Endothelial cell of umbilical vein (primary cell): ENCODE data around the gene HS6ST2. TPM values are rescaled to one million over a fixed set of nuclear protein-coding genes. Genes with fewer than 3 reads are reported as not detected.

Source experiments
- BruUV-seq: library from RNA; stranded (reverse); fragments of 400-500 nt; replicated peaks from 2 replicates; lab custom pipeline; 2021; lab: Mats Ljungman, UMichigan
- CTCF ChIA-PET: fragments of 300-600, 350-600 bp; sonication (Branson Sonifier 250); formaldehyde crosslinking; loops from one replicate; lab custom pipeline; 2021; ENCODE audit warnings: antibody characterized with exemption, inconsistent platforms; lab: Charles Lee
- POLR2A ChIA-PET: fragments of 300-600, 350-600 bp; sonication (Branson Sonifier 250); formaldehyde crosslinking; loops from one replicate; lab custom pipeline; 2021; ENCODE audit warnings: antibody characterized with exemption, inconsistent platforms; lab: Charles Lee
- DNase-seq: peaks from one replicate; pipeline ENCODE4 v3.0.0-alpha.2; 2011; ENCODE audit warnings: low read depth, low spot score
- FAIRE-seq: peaks from 2 replicates; lab custom pipeline; 2011; peaks lifted over from hg19 to GRCh38; lab: Jason Lieb, UNC
- H2AFZ ChIP-seq: 2 replicates; pipeline ENCODE4 v1.6.0; 2012; ENCODE audit warnings: low read depth, low read length, control low read depth, inconsistent platforms
- H3K27ac ChIP-seq: 2 replicates; pipeline ENCODE4 v1.5.1; 2011; ENCODE audit warnings: low read depth, mild to moderate bottlenecking, control low read depth, low read length, moderate library complexity; ENCODE audit not compliant: insufficient read depth
- H3K27me3 ChIP-seq, 2 experiments: 2 replicates each; pipeline versions ENCODE4 v1.6.0 to v1.6.1; 2011; ENCODE audit warnings: low read length in 2 of 2, mixed read lengths in 1 of 2; ENCODE audit not compliant: control insufficient read depth in 2 of 2, insufficient read depth in 2 of 2
- H3K36me3 ChIP-seq, 2 experiments: 2 replicates in 1 of 2; 3 replicates in 1 of 2; pipeline ENCODE4 v1.5.1; 2011; ENCODE audit warnings: low read length in 2 of 2, mild to moderate bottlenecking in 1 of 2, moderate library complexity in 1 of 2; ENCODE audit not compliant: control insufficient read depth in 2 of 2, insufficient read depth in 2 of 2; ENCODE audit errors: extremely low read depth in 1 of 2
- H3K4me1 ChIP-seq: 3 replicates; pipeline ENCODE4 v1.5.1; 2011; ENCODE audit warnings: mild to moderate bottlenecking, low read length; ENCODE audit not compliant: control insufficient read depth, insufficient read depth; ENCODE audit errors: extremely low read depth
- H3K4me2 ChIP-seq: 2 replicates; pipeline ENCODE4 v1.6.1; 2011; ENCODE audit warnings: low read length, control low read depth, mixed read lengths; ENCODE audit not compliant: insufficient read depth
- H3K4me3 ChIP-seq, 3 experiments: fragments of 200-600 bp in 1 of 3; sonication (generic), shearing (Covaris generic) in 1 of 3; replicated peaks in 1 of 3; 2 replicates each; pipeline ENCODE4 v1.5.1; 2011 to 2016; ENCODE audit warnings: control low read depth in 3 of 3, low read length in 3 of 3, mild to moderate bottlenecking in 2 of 3, inconsistent platforms in 1 of 3, low read depth in 1 of 3, moderate library complexity in 1 of 3; ENCODE audit not compliant: insufficient read depth in 1 of 3
- H3K79me2 ChIP-seq: 2 replicates; pipeline ENCODE4 v1.6.0; 2012; ENCODE audit warnings: low read length, inconsistent platforms; ENCODE audit not compliant: control insufficient read depth, insufficient read depth
- H3K9ac ChIP-seq: replicated peaks from 2 replicates; pipeline ENCODE3; 2011; ENCODE audit warnings: low read length, control low read depth; ENCODE audit not compliant: insufficient read depth; ENCODE audit errors: extremely low read depth
- H3K9me1 ChIP-seq: replicated peaks from 3 replicates; pipeline ENCODE4 v1.6.0; 2011; ENCODE audit warnings: mild to moderate bottlenecking, low read length; ENCODE audit not compliant: control insufficient read depth, insufficient read depth; ENCODE audit errors: extremely low read depth
- H3K9me3 ChIP-seq: replicated peaks from 2 replicates; pipeline ENCODE4 v1.5.1; 2012; ENCODE audit warnings: low read length, inconsistent platforms; ENCODE audit not compliant: control insufficient read depth, insufficient read depth
- H4K20me1 ChIP-seq: replicated peaks from 2 replicates; pipeline ENCODE3; 2011; ENCODE audit warnings: mild to moderate bottlenecking, low read length; ENCODE audit not compliant: control insufficient read depth, insufficient read depth; ENCODE audit errors: extremely low read depth
- CTCF ChIP-seq, 2 donors: IDR thresholded peaks; 1 replicate in 1 of 2; 2 replicates in 1 of 2; pipeline ENCODE4 v1.5.1; 2011; ENCODE audit warnings: low read length in 2 of 2, mild to moderate bottlenecking in 2 of 2, moderate library complexity in 2 of 2, control low read depth in 1 of 2, inconsistent platforms in 1 of 2, low read depth in 1 of 2; ENCODE audit not compliant: insufficient read depth in 1 of 2; ENCODE audit errors: extremely low read depth in 1 of 2
- EZH2 ChIP-seq: IDR thresholded peaks from 2 replicates; pipeline ENCODE4 v1.6.1; 2012; ENCODE audit warnings: borderline replicate concordance, low read depth, mild to moderate bottlenecking, moderate library complexity, low read length, inconsistent platforms; ENCODE audit not compliant: severe bottlenecking
- FOS ChIP-seq: IDR thresholded peaks from 2 replicates; pipeline ENCODE4 v1.6.1; 2011; ENCODE audit warnings: mild to moderate bottlenecking, low read length, moderate library complexity, borderline replicate concordance; ENCODE audit not compliant: insufficient read depth
- GATA2 ChIP-seq: IDR thresholded peaks from 2 replicates; pipeline ENCODE4 v1.7.0; 2011; ENCODE audit warnings: low read depth, mild to moderate bottlenecking, moderate library complexity, mixed read lengths, low read length; ENCODE audit not compliant: insufficient read length, insufficient read depth
- JUN ChIP-seq: IDR thresholded peaks from 2 replicates; pipeline ENCODE4 v1.6.1; 2011; ENCODE audit warnings: borderline replicate concordance, low read depth; ENCODE audit not compliant: insufficient read length, insufficient read depth
- MAX ChIP-seq: IDR thresholded peaks from 2 replicates; pipeline ENCODE4 v1.6.1; 2011; ENCODE audit not compliant: insufficient read depth, insufficient read length
- MYC ChIP-seq: IDR thresholded peaks from one replicate; pipeline ENCODE4 v1.6.1; 2011; ENCODE audit warnings: mild to moderate bottlenecking, low read depth, low read length
- POLR2A ChIP-seq: IDR thresholded peaks from 2 replicates; pipeline ENCODE4 v1.6.1; 2012; ENCODE audit warnings: low read depth, mild to moderate bottlenecking, control low read depth, low read length
- POLR2AphosphoS5 ChIP-seq: IDR thresholded peaks from 2 replicates; pipeline ENCODE4 v1.6.1; 2012; ENCODE audit warnings: low read depth, mild to moderate bottlenecking, control low read depth, low read length, moderate library complexity; ENCODE audit not compliant: insufficient read depth
- dilution Hi-C: fragments of 300-500 bp; cut with MboI; formaldehyde crosslinking; loops from one replicate; pipeline ENCODE4 v1.15.0; 2019; ENCODE audit warnings: low sequenced_read_pairs; ENCODE audit not compliant: extremely low pct_ligation_motif_present
- intact Hi-C: fragments of 100-400 bp; cut with micrococcal nuclease; formaldehyde crosslinking; loops from one replicate; pipeline ENCODE4 v1.10.0; 2022
- polyA plus RNA-seq, 4 experiments: library from polyadenylated mRNA; depleted of rRNA in 3 of 4; stranded (reverse) in 3 of 4; unstranded in 1 of 4; fragments of >200 nt; gene quantifications; 2 replicates each; pipeline versions ENCODE4 v1.2.1 to v1.2.3, GENCODE V29; 2011 to 2012; ENCODE audit warnings: missing spikeins in 1 of 4
- total RNA-seq: library from RNA; stranded (reverse); gene quantifications from 2 replicates; pipeline ENCODE4 v1.2.3, GENCODE V29; 2021

Gene HS6ST2
- total and polyA plus RNA-seq, 2 donors (not counting 3 experiments of a cell fraction or from before 2014, with no cell fraction given), result 0.49 to 0.84 TPM

DNA sequence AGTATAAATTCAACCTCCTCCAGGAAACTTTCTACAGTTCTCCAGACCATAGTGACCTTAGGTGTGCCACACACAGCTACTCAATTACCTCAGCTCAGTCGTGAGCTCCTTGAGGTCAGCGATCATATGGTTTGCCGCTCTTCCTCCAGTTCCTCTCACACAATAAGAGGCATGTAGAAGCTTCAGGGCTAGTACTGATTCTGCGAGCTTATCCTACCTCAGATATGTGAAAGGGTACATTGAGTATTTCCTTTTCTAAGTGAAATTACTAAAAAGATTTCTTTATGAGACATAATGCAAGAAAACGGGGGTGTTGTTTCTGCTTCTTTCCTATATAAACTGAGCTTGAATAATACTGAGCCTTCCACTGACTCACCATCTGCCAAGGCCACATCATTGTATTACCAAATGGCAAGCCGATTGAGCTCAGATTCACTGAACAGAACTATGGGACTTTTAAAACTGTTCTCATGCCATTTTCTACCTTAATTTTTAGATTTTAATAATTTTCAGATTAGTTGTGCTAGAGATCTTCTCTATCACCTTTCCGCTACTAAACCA lies 183.1 kb downstream of the HS6ST2 start:
- ChIA-PET POLR2A (interaction anchor here (0.5 kb wide), 1 partner anchor 163 kb away, joined by 5 read pairs; no protein-coding TSS in a partner anchor), CTCF (no interaction called here)
- no peaks in the 10 kb centered on the region for H3K36me3 ChIP-seq
- no peak overlapping the region for H2AFZ ChIP-seq
- H3K4me3 ChIP-seq, result no peak overlapping the region
- no peak overlapping the region for H3K9ac ChIP-seq
- FAIRE-seq (no peak), DNase-seq (no peak)
- H3K27ac ChIP-seq, result no peak overlapping the region
- intact Hi-C loops, result no loop called here
- H3K4me1 ChIP-seq, result no peaks in the 10 kb centered on the region
- no peaks in the 10 kb centered on the region for H3K79me2 ChIP-seq
- H3K9me1 ChIP-seq, result no peaks in the 10 kb centered on the region
- dilution Hi-C loops, result no loop called here
- no peaks in the 10 kb centered on the region for H3K27me3 ChIP-seq
- H3K4me2 ChIP-seq, result no peak overlapping the region
- H3K9me3 ChIP-seq, result no peaks in the 10 kb centered on the region
- no peaks in the 10 kb centered on the region for H4K20me1 ChIP-seq
- no peak for TF ChIP-seq FOS
- TF ChIP-seq EZH2, result no peak
- TF ChIP-seq GATA2, result no peak
- no peak for TF ChIP-seq MAX
- no peak for TF ChIP-seq JUN
- no TSS peak for BruUV-seq

- DNase-seq, result no peak
- H3K4me2 ChIP-seq, result no peak overlapping the region
- no TSS peak for BruUV-seq
- no peaks in the 10 kb centered on the region for H3K79me2 ChIP-seq
- H3K9ac ChIP-seq, result no peak overlapping the region
- H3K36me3 ChIP-seq, result no peaks in the 10 kb centered on the region
- H4K20me1 ChIP-seq, result no peaks in the 10 kb centered on the region
- dilution Hi-C loops, result no loop called here
- no peak overlapping the region for H3K4me3 ChIP-seq
- TF ChIP-seq CTCF (IDR thresholded peaks at IDR 0.05; ENCODE audit: extremely low read depth in 1 of 2, insufficient read depth in 1 of 2, low read depth in 1 of 2, low read length in 2 of 2), result no peak
- no peak for TF ChIP-seq EZH2
- TF ChIP-seq POLR2A, result no peak
- no peak for TF ChIP-seq POLR2AphosphoS5
- no peak for TF ChIP-seq GATA2
- no peak for TF ChIP-seq MYC
- TF ChIP-seq FOS, result no peak
- no peak for TF ChIP-seq MAX
- no peak for TF ChIP-seq JUN
- H2AFZ ChIP-seq, result no peak overlapping the region
- peak; percentile 99 for FAIRE-seq
- CTCF ChIA-PET, result interaction anchor here (0.6 kb wide), 1 partner anchor 15 kb away, joined by 3 read pairs; no protein-coding TSS in a partner anchor
- intact Hi-C loops, result no loop called here
- no peaks in the 10 kb centered on the region for H3K9me3 ChIP-seq
- H3K9me1 ChIP-seq, result no peaks in the 10 kb centered on the region
- H3K27ac ChIP-seq, result no peak overlapping the region
- no peaks in the 10 kb centered on the region for H3K4me1 ChIP-seq
- POLR2A ChIA-PET, result no interaction called here
- H3K27me3 ChIP-seq, result no peaks in the 10 kb centered on the region
Observed at GRCh38 chrX:132774010-132774714, 184.3 kb downstream of the HS6ST2 start.
